ENCODE data around the gene ENGASE.

ENGASE gene

GRCh38 chr17:79086609-79087427, 12.2 kb downstream of the ENGASE start:
- TF ChIP-seq, protein P1, sequence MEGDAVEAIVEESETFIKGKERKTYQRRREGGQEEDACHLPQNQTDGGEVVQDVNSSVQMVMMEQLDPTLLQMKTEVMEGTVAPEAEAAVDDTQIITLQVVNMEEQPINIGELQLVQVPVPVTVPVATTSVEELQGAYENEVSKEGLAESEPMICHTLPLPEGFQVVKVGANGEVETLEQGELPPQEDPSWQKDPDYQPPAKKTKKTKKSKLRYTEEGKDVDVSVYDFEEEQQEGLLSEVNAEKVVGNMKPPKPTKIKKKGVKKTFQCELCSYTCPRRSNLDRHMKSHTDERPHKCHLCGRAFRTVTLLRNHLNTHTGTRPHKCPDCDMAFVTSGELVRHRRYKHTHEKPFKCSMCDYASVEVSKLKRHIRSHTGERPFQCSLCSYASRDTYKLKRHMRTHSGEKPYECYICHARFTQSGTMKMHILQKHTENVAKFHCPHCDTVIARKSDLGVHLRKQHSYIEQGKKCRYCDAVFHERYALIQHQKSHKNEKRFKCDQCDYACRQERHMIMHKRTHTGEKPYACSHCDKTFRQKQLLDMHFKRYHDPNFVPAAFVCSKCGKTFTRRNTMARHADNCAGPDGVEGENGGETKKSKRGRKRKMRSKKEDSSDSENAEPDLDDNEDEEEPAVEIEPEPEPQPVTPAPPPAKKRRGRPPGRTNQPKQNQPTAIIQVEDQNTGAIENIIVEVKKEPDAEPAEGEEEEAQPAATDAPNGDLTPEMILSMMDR (IDR thresholded peaks at IDR 0.05; ENCODE audit: low read depth, low read length), result no peak
- no peak for DNase-seq (ENCODE audit: extremely low read depth, low read depth)

DNA sequence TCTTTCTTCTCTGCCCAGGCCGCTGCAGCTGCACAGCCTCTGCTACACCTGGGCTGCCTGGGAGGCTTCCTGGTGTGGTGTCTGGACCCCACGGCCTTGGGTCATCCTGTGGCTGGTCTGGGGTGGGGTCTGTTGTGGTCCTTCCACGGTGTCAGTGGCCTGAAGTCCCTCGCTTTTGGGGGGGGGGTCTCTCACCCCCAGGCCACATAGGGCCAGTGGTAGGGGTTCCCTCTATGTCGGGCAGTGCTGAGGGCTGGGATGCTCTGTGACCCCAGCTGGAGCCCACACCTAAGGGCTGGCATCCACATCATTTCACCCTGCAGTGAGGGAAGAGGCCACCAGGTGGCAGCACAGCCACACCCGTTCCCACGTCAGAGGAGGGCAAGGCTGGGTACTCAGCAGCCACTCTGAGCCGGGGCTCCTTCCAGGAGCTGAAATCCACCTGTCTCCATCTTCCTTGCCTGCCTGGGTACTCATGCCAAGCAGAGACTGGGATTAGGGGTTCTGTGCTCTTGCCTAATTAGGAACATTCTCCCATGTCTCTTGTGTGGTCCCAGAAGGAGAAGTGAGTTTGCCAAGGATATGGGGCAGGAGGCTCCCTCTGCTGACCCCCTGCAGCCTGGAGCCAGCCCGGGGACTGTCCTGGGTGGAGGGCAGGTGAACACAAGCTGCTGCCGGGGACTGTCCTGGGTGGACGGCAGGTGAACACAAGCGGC, 13.0 kb downstream of the ENGASE start:
- no peak for DNase-seq (ENCODE audit: extremely low read depth, low read depth)
- TF ChIP-seq, protein P1 (IDR thresholded peaks at IDR 0.05; ENCODE audit: low read depth, low read length), result peak; percentile 88

DNA sequence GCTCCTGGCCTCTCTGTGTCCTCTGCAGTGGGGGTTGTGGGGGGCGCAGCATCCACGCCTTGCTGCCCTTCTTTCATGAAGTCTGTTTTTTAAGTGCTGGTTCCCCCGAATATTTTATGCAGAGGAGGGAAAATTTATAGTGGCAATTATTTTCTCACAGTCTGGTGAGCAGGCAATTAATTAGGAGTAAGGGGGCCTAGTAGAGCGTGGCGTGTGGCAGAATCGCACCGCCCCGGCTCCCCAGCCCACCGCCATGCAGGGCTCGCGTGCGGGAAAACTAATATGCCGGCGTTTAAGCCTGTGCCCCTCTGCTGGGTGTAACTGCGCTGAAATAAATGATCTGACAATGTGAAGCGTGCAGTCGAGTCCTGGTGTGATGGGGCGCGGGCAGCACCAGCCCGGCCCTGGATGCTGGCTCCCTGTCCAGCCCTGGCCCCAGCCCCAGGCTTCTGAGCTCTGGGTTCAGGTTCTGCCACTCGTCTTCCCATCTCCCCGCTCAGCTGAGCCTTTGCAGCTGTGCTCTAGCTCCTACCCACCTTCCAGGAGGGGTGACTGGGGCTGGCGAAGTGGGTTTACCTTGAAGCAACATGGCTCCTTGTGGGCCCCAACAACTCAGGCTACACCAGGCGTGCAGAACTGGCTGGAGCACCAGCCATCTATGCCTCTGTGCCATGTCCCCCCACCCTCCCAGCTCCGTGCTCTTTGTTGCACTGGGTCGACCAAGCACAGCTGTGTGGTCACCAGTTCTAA, 13.8 kb downstream of the ENGASE start:
- TF ChIP-seq, protein P1 (IDR thresholded peaks at IDR 0.05; ENCODE audit: low read depth, low read length), result no peak
- DNase-seq (ENCODE audit: extremely low read depth, low read depth), result no peak

DNA sequence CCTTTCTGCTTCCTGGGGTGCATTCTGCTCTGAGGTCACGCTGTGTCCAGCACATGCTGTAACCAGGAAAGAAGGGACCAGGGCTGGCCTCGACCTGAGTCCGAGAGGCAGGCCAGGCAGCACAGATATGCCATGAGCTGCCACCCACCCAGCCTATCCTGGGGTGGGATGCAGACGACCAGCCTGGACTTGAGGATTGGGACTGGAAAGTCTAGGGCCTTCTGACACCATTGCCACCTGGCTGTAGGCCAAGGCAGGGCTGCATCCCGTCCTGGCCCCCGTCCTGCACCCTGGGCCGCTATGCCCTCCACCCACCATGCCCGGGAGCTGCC, 14.3 kb downstream of the ENGASE start:
- TF ChIP-seq, protein P1 (IDR thresholded peaks at IDR 0.05; ENCODE audit: low read depth, low read length), result no peak

DNA sequence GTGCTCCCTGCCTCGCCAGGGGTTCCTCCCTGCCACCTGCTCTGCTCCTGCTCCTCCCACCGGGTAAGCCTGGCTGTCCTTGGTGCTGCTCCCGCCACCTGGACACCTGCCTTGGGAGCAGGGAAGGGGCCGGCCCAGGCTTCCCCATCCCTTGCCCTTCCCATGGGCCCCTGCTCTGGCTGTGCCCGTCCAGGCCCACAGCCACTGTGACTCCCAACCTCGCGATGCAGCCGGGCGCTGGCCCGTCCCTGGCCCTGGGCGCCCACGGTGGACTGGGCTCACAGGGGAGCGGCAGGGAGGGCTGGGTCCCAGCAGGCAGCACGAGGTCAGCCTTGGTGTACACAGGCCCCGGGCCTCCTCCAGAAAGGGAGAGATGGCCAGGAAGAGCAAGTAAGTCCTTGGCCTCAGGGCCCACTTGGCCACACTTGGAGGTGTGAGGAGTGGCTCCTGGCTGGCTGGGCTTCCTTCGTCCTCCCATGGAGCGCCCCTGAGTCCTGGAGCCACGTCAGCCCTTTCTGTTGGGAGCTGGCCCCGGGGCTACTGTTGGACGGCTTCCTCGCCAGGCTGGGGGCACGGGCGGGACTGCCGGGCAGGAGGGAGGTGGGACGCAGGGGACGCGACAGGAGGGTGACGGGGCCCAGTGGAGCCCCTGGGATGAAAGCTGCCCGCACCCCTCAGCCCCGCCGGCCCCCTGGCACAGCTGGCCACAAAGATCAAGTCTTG, 15.3 kb downstream of the ENGASE start:
- no peak for DNase-seq (ENCODE audit: extremely low read depth, low read depth)
- TF ChIP-seq, protein P1 (IDR thresholded peaks at IDR 0.05; ENCODE audit: low read depth, low read length), result no peak

More for the DNA sequence above, 14.3 kb downstream of the ENGASE start:
- no peak for DNase-seq (ENCODE audit: extremely low read depth, low read depth)

GRCh38 chr17:79090443-79091225, 16.0 kb downstream of the ENGASE start:
- TF ChIP-seq, protein P1 (IDR thresholded peaks at IDR 0.05; ENCODE audit: low read depth, low read length), result peak; percentile 28
- DNase-seq (ENCODE audit: extremely low read depth, low read depth), result no peak

Data from AG09319 (cell line).